ENCODE measurements around the gene PLAGL1. TPM values are rescaled to one million over a fixed set of nuclear protein-coding genes. Genes with fewer than 3 reads are reported as not detected.

PLAGL1 gene
- total RNA-seq, 1 donor from 2014 or later, result 139 TPM

DNA sequence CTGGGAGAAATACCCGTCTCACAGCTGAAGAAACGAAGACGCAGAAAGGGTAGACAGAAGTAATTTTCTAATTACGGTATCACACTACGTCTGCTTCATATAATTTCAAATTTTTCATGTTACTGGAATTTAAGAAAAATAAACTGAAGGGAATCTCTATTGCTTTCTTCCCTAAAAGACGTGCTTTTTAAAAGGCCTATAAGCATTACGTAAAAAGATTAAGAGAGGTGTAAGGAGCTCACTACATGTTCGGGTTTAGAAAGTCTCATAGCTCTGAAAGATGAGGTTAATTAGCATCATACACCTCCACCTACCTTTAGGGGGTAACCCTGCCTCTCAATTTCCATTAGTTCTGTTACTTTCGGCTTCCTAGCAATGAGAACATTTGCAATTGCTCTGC lies 787 bp upstream of the PLAGL1 start:
- DNase-seq, result no peak

DNA sequence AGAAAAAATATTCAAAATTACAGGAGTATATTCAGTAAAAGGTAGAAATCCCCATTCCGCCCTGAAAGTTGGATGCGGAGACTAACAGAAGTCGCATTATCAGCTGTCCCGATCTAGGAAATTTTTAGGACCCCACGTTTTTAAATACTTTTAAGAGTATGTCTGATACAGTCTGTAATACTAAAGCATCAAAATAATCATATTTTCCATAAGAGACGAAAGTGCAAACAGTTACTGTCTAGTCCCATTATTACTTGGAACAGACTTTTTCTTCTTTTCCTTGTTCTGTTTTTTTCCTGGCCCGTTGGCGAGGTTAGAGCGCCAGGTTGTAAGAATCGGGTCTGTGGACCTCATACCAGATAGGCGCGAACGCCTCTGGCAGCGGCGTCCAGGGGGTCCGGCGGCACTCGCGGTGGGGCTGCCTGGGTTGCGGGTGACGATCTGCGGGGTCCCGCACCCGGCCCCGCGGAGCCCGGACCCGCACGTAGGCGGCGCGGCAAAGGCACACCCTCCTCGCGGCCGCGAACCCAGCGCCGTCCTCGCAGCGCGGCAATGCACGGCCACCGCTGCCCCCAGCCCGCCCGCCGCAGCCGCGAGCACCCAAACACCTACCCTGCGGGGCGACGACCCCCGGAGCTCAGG lies 460 bp downstream of the PLAGL1 start:
- DNase-seq, result no peak

- peak; percentile 46 for DNase-seq
Observed at GRCh38 chr6:144006736-144007477, 1.2 kb downstream of the PLAGL1 start.

- DNase-seq, result no peak
Observed at GRCh38 chr6:143999406-143999805, 8.7 kb downstream of the PLAGL1 start.

GRCh38 chr6:143998686-143999085 lies 9.4 kb downstream of the PLAGL1 start:
- DNase-seq, result no peak

DNA sequence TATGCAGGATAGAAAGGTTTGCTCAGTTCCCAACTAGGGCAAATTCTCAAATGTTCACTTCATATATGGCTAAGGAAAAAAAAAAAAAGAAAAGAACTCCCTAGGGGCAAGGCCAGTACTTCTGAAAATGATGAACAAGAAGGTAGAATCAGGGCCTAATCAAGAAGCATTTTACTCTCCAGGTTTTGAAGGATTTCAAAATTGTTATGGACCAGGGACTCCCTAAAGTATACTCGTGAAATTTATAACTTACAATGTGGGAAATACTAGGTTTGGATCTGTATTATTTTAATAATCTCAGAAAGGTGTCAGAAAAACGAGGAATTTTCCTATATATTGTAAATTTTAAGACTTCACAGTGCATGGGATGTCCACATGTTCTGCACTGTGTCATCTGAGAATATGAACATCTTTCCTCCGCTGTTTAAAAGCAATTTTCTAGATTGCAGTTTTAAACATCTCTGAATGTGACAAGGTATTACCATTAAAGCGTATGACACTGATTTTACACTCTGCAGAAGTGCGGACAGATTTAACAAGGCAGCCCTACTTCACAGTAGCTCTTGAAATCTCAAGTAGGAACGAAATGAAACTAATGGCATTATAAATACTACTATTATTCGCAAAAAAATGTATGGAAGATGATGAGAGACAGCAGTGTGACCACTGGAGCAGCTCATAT lies 14.0 kb downstream of the PLAGL1 start:
- DNase-seq, result no peak

- DNase-seq, result no peak
Observed at GRCh38 chr6:143992285-143992684, 15.8 kb downstream of the PLAGL1 start.

DNA sequence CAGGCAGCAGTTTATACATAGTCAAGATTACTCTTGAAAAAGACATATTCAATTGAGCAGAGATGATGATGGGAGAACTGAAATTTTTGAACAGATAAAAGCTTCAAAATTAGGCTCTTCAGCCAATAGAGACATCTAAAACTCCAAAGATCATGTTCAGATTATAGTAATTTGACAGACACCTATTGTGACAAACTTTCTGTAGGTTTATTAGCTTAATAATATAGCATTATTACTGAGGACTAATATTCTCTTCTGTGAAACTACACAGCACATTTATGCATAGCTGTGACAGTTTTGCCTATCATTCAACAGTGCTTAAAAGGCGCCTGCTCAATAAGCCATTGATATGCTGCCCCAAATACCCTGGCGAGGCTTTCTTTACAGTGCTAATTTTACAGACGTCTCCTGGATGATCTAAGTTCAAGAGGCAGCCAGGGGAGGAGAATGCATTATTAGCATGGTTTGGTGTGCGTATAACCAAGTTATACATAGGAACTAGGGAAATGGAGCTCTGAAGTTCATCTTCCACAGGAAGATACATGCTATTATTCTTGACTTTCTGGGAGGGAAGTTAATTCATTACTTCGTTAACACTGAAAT lies 21.5 kb downstream of the PLAGL1 start:
- DNase-seq, result no peak

DNA sequence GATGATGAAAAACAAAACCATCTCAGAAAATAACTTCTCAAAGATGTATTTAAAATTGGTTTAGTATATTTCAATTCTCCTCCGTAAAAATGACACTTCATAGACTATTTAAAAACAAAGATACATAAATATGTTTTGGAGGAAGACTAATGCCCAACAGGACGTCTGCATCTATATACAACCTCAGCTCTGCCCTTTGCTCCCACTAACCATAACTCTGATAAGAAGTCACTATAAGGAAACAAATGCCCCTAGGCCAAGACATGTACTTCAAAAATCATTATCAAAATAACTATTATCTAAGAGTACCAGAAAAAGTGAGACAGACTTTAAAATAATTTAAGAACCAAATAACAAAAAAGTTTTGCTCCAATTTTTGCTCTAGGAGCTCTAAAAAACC lies 23.4 kb downstream of the PLAGL1 start:
- no peak for DNase-seq

- no peak for DNase-seq
Observed at GRCh38 chr6:143982968-143983367, 25.1 kb downstream of the PLAGL1 start.

GRCh38 chr6:143980921-143981320 lies 27.1 kb downstream of the PLAGL1 start:
- no peak for DNase-seq

GRCh38 chr6:143976806-143977349 lies 31.2 kb downstream of the PLAGL1 start:
- DNase-seq, result no peak

- DNase-seq, result no peak
Observed at GRCh38 chr6:143974089-143974488, 34.0 kb downstream of the PLAGL1 start.

DNA sequence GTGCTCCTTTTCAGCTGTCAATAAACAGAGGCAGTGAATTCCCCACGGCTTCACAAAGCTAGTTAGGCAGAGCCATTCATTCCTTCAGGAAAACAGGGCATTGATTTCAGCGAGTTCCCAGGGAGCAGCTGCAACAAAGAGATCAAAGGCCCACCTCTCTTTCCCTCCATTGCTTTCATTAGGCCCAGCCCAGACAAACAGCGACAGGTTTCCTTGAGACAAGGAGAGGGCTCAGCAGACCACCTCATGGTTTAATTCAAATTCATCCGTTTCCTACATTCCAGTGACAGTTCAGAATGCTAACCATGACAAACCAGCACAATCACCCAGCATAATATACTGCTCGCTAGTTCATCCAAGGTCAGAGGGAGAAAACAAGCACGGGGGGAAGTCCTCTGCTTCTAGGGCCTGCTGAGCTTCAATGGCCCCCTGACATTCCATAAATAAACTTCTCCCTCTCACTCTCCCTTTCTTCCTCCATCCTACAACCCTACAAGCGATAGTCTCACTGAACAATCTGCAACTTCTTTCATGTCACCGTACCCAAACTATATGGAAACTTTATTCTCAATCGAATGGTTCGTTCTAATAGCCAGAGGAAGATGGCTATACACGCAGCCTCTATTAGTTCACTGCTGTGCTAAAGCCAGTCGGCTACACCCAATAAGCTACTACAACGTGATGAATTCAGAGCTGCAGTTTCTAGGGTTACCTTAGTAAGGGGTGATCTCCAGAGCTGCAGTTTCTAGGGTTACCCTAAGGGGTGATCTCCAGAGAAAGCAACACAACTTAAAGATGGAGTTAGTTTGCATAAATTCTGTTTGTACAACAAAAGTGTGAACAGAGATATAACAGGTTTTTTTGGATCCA lies 34.7 kb downstream of the PLAGL1 start:
- DNase-seq, result no peak

DNA sequence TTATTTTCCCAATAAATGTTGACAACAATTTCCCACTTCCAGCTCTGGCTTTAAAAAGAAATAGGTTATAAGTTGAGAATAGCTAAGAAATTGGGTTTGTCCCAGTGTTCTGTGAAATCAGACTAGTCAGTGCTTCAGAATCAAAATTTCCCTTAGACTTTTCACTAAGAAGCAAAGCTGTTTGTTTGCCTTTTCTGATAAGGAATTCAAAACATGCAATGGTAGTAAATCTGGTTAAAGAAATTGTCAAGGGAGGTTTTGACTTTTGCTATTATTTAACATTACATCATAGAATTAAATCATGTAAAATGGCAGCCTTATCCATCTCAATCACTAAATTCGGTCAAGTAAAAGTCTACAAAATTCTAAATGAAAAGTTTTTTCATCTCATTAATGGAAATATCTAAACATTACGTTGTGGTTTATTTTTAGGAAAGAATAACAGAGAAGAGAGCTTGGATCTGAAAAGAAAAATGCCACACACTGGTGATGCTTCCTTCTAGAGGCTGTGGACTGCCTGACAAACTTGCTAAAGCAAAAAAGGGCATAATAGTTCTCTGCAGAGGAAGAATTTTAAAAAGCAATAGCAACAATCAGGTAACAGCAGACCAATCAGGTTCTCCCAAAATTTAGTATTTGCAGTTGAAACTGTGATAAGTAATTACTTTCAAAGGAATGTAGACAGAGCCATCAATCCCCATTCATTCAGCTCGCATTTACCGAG lies 36.4 kb downstream of the PLAGL1 start:
- DNase-seq, result peak; percentile 53

- DNase-seq, result peak; percentile 85
Observed at GRCh38 chr6:143970456-143971218, 37.4 kb downstream of the PLAGL1 start.

- DNase-seq, result no peak
Observed at GRCh38 chr6:143969077-143969476, 39.0 kb downstream of the PLAGL1 start.

DNA sequence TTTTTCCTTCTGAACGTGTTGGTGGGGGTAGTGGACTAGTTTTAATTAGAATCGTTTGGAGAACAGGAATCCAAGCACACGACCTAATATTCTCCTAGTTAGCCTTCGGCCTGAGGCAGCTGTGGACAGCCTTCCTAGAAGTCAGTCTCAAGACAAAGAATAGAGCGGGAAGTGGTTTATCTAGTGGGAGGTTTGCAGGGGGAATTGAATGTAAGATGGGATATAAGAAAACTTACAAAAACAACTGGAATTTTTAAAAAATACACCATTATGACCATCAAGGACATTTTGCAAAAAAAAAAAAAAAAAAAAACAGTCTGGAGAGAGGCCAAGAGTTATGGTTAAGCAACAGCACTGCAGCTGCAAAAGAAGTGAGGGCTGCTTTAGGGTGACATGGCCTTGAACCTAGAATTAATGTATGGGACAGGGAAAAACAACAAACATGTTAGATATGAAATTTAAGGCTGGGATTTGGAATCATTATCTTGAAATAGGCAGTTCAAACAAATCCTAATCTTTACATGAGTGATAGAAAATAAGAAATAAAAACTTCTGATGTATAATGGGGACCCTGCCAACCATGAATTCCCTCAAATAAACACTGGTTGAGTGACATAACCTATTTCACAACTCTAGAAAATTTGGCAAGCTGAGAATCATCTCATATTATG lies 40.2 kb downstream of the PLAGL1 start:
- peak; percentile 79 for DNase-seq

DNA sequence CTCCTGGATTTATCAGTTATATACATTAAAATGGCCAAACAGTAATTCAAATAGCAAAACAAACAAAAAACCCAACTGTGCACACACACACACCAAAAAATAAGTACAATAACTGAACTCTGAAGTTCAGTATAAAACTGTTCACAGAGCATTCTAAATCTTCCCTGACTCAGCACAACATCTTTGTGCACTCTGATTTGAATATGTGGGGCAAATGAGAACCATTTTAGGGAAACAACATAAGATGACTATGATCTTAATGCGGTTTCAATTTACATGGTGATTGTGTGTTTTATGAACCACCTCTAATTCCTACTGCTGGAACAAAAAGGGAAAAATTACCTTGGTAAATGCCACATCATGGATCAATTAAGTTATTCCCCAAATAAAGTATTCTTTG lies 41.7 kb downstream of the PLAGL1 start:
- peak; percentile 15 for DNase-seq

All from skin of body (tissue), 2 donors.